Thyroid gland (tissue), 4 donors: ENCODE data around the gene MYEF2. TPM values are rescaled to one million over a fixed set of nuclear protein-coding genes. Genes with fewer than 3 reads are reported as not detected.

Experiments
- DNase-seq, 2 donors: peaks; one replicate each; pipeline ENCODE4 v3.0.0-alpha.2; 2019
- H3K27ac ChIP-seq, 3 donors: fragments of 200-600 bp; sonication (generic); 1 replicate in 2 of 3; 2 replicates in 1 of 3; pipeline ENCODE4 v1.5.1; 2016 to 2019; ENCODE audit warnings: mild to moderate bottlenecking in 1 of 3, moderate library complexity in 1 of 3
- H3K27me3 ChIP-seq: fragments of 200-600 bp; sonication (generic); one replicate; pipeline ENCODE4 v1.5.1; 2019
- H3K36me3 ChIP-seq, 2 donors: fragments of 200-600 bp; sonication (generic); one replicate each; pipeline ENCODE4 v1.5.1; 2016 to 2019
- H3K4me1 ChIP-seq, 2 donors: fragments of 200-600 bp; sonication (generic); one replicate each; pipeline ENCODE4 v1.5.1; 2017 to 2019
- H3K4me3 ChIP-seq, 3 donors: fragments of 200-600 bp; sonication (generic); replicated peaks in 1 of 3; 1 replicate in 2 of 3; 2 replicates in 1 of 3; pipeline ENCODE4 v1.5.1; 2016; ENCODE audit warnings: mild to moderate bottlenecking in 1 of 3
- H3K9me3 ChIP-seq: fragments of 200-600 bp; sonication (generic); one replicate; pipeline ENCODE4 v1.5.1; 2017
- CTCF ChIP-seq, 6 experiments: fragments of 200-600 bp in 3 of 6; fragments of 450-650 bp in 3 of 6; sonication (generic) in 3 of 6; IDR thresholded peaks; one replicate each; pipeline ENCODE4 v1.5.1; 2016 to 2019; ENCODE audit warnings: antibody characterized with exemption in 6 of 6, mild to moderate bottlenecking in 2 of 6, inconsistent platforms in 1 of 6, moderate library complexity in 1 of 6
- POLR2A ChIP-seq, 2 donors: fragments of 450-650 bp; IDR thresholded peaks; one replicate each; pipeline ENCODE4 v1.6.1; 2017; ENCODE audit warnings: antibody characterized with exemption in 2 of 2, mild to moderate bottlenecking in 2 of 2, moderate library complexity in 1 of 2
- WGBS, 2 donors: methylation state at CpG; one replicate each; pipeline ENCODE4 v1.1.5; 2017; 5-methylcytosine and 5-hydroxymethylcytosine counted together
- intact Hi-C: fragments of 100-400 bp; cut with DNase I; formaldehyde crosslinking; loops from one replicate; pipeline ENCODE4 v1.15.1; 2023
- total RNA-seq, 4 donors: library from RNA; depleted of rRNA; stranded (reverse); fragments of >200 nt; gene quantifications; one replicate each; pipeline ENCODE4 v1.2.3, GENCODE V29; 2016

The MYEF2 gene
- total RNA-seq, 4 donors from 2014 or later, result 6.4 to 19.4 (median 11.9) TPM

- Histone ChIP-seq H3K9me3 (no peaks in the 10 kb centered on the region), H3K27me3 (no peaks in the 10 kb centered on the region), H3K4me1 (no peaks in the 10 kb centered on the region), H3K4me3 (no peak overlapping the region), H3K36me3 (no peaks in the 10 kb centered on the region), H3K27ac (no peak overlapping the region)
- DNase-seq, result no peak
- 84 to 89% methylated on average over 2 of the region's 2 CpGs for WGBS, 2 donors
- intact Hi-C loops, result no loop called here
- no peak for TF ChIP-seq CTCF (IDR thresholded peaks at IDR 0.05)
- TF ChIP-seq POLR2A (IDR thresholded peaks at IDR 0.05), result no peak
Observed at GRCh38 chr15:48097264-48097663, 80.8 kb downstream of the MYEF2 start.

DNA sequence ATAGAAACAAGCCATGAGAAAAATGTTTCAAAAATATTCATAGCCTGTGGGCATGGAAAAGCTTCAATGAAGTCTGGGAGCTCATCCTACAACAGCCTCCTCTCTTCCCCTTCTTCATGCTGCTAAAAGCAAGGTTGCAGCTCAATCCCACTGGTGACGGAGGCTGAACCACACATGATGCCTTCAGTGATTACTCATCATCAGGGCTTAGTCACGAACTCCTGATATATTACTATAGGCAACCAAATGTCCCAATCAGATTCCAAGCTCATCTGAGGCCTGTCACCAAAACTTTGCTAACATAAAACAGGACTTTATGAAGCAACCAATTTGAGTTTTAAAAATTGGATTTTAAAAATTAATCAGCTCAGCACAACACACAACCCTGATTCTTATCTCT is 81.3 kb downstream of the MYEF2 start:
- Histone ChIP-seq H3K36me3 (no peaks in the 10 kb centered on the region), H3K9me3 (no peaks in the 10 kb centered on the region), H3K27ac (no peak overlapping the region), H3K27me3 (no peaks in the 10 kb centered on the region), H3K4me1 (no peaks in the 10 kb centered on the region), H3K4me3 (no peak overlapping the region)
- DNase-seq, result no peak
- WGBS, 2 donors, result 83 to 87% methylated on average over 2 of the region's 2 CpGs
- TF ChIP-seq CTCF (IDR thresholded peaks at IDR 0.05) (no peak), POLR2A (IDR thresholded peaks at IDR 0.05) (no peak)
- intact Hi-C loops, result no loop called here

- no peaks in the 10 kb centered on the region for H3K9me3 ChIP-seq
- no peak for TF ChIP-seq POLR2A (IDR thresholded peaks at IDR 0.05)
- TF ChIP-seq CTCF (IDR thresholded peaks at IDR 0.05), result no peak
- H3K4me1 ChIP-seq, result no peaks in the 10 kb centered on the region
- 75 to 76% methylated on average over 4 of the region's 4 CpGs for WGBS, 2 donors
- no peak overlapping the region for H3K27ac ChIP-seq
- no peak for DNase-seq
- no peak overlapping the region for H3K4me3 ChIP-seq
- intact Hi-C loops, result no loop called here
- no peaks in the 10 kb centered on the region for H3K27me3 ChIP-seq
- H3K36me3 ChIP-seq, result no peaks in the 10 kb centered on the region
Observed at GRCh38 chr15:48096355-48096786, 81.7 kb downstream of the MYEF2 start.

DNA sequence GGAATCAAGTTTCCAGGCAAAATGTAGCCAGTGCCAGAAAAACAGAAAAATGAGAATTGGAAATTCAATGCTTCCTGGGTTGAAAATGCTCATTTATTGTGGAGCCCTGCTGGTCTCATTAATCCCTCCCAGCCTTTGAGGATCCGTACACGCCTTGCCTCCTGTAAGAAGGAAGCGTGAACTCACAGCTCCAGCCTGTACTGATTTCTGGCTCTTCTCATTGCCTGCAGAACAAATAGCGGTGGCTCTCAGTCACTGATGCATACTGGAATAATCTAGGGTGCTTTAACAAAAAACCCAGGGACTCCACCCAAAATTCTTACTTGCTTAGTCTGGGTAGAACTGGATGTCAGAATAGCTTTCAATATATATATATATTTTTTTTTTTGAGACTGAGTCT is 86.6 kb downstream of the MYEF2 start:
- H3K27ac ChIP-seq, result no peak overlapping the region
- no peaks in the 10 kb centered on the region for H3K9me3 ChIP-seq
- no peaks in the 10 kb centered on the region for H3K27me3 ChIP-seq
- intact Hi-C loops, result no loop called here
- DNase-seq, result no peak
- H3K4me1 ChIP-seq, result no peaks in the 10 kb centered on the region
- WGBS, 2 donors, result 76 to 81% methylated on average over 4 of the region's 4 CpGs
- no peak for TF ChIP-seq POLR2A (IDR thresholded peaks at IDR 0.05)
- no peak for TF ChIP-seq CTCF (IDR thresholded peaks at IDR 0.05)
- H3K36me3 ChIP-seq, result no peaks in the 10 kb centered on the region
- H3K4me3 ChIP-seq, result no peak overlapping the region

DNA sequence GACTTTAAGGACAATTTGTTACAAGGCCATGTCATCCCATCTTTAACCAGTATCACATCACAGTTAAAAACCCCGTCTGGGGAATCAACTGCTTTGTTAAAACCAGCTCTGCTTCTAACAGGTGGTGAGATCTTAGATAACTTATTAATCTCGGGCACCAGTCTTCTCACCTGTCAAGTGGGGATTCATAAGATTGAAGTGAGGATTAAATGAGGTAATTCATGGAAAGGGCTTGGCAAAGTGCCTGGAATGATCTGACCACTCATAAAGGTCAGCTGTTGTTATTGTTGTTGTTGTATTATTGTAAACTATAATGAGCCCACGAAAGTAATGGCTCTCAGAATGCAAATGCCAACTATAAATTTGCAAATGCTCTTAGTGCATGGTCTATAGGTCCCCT is 87.4 kb downstream of the MYEF2 start:
- H3K36me3 ChIP-seq, result no peaks in the 10 kb centered on the region
- H3K4me3 ChIP-seq, result no peak overlapping the region
- no peaks in the 10 kb centered on the region for H3K9me3 ChIP-seq
- H3K4me1 ChIP-seq, result no peaks in the 10 kb centered on the region
- TF ChIP-seq CTCF (IDR thresholded peaks at IDR 0.05) (no peak), POLR2A (IDR thresholded peaks at IDR 0.05) (no peak)
- no peaks in the 10 kb centered on the region for H3K27me3 ChIP-seq
- intact Hi-C loops, result no loop called here
- H3K27ac ChIP-seq, result no peak overlapping the region
- 64 to 68% methylated on average over 3 of the region's 3 CpGs for WGBS, 2 donors
- no peak for DNase-seq
